AG04450 (cell line): ENCODE results near the gene SYMPK. TPM values are rescaled to one million over a fixed set of nuclear protein-coding genes. Genes with fewer than 3 reads are reported as not detected.

ENCODE experiments used
- CTCF ChIA-PET: fragments of 300-600, 350-600 bp; formaldehyde crosslinking; extraction: SDS; loops from one replicate; lab custom pipeline; 2022; ENCODE audit warnings: antibody characterized with exemption, inconsistent platforms; lab: Charles Lee
- POLR2A ChIA-PET: fragments of 350-600 bp; formaldehyde crosslinking; extraction: SDS; loops from one replicate; lab custom pipeline; 2021; ENCODE audit warnings: antibody characterized with exemption, inconsistent platforms; lab: Yijun Ruan, JAX
- DNase-seq: peaks from one replicate; pipeline ENCODE4 v3.0.0-alpha.2; 2011; ENCODE audit warnings: low read depth, low spot score
- H3K27ac ChIP-seq: one replicate; pipeline ENCODE4 v1.5.1; 2012; ENCODE audit warnings: low read depth, low read length, control low read depth
- H3K27me3 ChIP-seq: one replicate; pipeline ENCODE4 v1.6.0; 2012; ENCODE audit warnings: low read length; ENCODE audit not compliant: control insufficient read depth, insufficient read depth
- H3K4me3 ChIP-seq: 2 replicates; pipeline ENCODE4 v1.5.1; 2011; ENCODE audit warnings: mild to moderate bottlenecking, low read depth, low read length, control low read depth
- H3K9me3 ChIP-seq: 2 replicates; pipeline ENCODE4 v1.5.1; 2012; ENCODE audit warnings: low read length; ENCODE audit not compliant: control insufficient read depth, insufficient read depth
- CTCF ChIP-seq: IDR thresholded peaks from 2 replicates; pipeline ENCODE4 v1.5.1; 2011; ENCODE audit warnings: low read depth, low read length, control low read depth, inconsistent platforms
- polyA plus RNA-seq: library from polyadenylated mRNA; depleted of rRNA; stranded (reverse); fragments of >200 nt; gene quantifications from 2 replicates; pipeline ENCODE4 v1.2.3, GENCODE V29; 2011

SYMPK gene
- polyA plus RNA-seq, 1 experiment, result 63.1 TPM

GRCh38 chr19:45863335-45863839 lies 440 bp upstream of the SYMPK start:
- H3K27me3 ChIP-seq, result peaks cover 38% of the 10 kb centered on the region
- H3K27ac ChIP-seq, result no peak overlapping the region
- no peak for DNase-seq
- CTCF ChIA-PET, result interaction anchor here (1.2 to 4.2 kb wide), 6 partner anchors 13 to 214 kb away, joined by 4 to 22 read pairs (median 7); no protein-coding TSS in a partner anchor
- peaks cover 4% of the 10 kb centered on the region; the same call in 1 of the 2 replicates for H3K9me3 ChIP-seq
- peak overlapping the region; percentile 50 for H3K4me3 ChIP-seq
- POLR2A ChIA-PET, result interaction anchor here (0.6 to 1.3 kb wide), 13 partner anchors 10 to 147 kb away, joined by 3 to 8 read pairs (median 4); partner anchors contain the start of genes CCDC61, DMPK, IRF2BP1 and MYPOP
- no peak for TF ChIP-seq CTCF

GRCh38 chr19:45862271-45862563 lies 730 bp downstream of the SYMPK start:
- H3K27me3 ChIP-seq, result peaks cover 37% of the 10 kb centered on the region
- no peak for TF ChIP-seq CTCF
- H3K9me3 ChIP-seq, result peaks cover 4% of the 10 kb centered on the region; the same call in 1 of the 2 replicates
- H3K4me3 ChIP-seq, result peak overlapping the region; percentile 96
- peak overlapping the region; percentile 95 for H3K27ac ChIP-seq
- ChIA-PET CTCF (no interaction called here), POLR2A (interaction anchor here (0.7 to 1.3 kb wide), 3 partner anchors 9 to 244 kb away, joined by 4 to 6 read pairs (median 4); no protein-coding TSS in a partner anchor)
- DNase-seq, result no peak

DNA sequence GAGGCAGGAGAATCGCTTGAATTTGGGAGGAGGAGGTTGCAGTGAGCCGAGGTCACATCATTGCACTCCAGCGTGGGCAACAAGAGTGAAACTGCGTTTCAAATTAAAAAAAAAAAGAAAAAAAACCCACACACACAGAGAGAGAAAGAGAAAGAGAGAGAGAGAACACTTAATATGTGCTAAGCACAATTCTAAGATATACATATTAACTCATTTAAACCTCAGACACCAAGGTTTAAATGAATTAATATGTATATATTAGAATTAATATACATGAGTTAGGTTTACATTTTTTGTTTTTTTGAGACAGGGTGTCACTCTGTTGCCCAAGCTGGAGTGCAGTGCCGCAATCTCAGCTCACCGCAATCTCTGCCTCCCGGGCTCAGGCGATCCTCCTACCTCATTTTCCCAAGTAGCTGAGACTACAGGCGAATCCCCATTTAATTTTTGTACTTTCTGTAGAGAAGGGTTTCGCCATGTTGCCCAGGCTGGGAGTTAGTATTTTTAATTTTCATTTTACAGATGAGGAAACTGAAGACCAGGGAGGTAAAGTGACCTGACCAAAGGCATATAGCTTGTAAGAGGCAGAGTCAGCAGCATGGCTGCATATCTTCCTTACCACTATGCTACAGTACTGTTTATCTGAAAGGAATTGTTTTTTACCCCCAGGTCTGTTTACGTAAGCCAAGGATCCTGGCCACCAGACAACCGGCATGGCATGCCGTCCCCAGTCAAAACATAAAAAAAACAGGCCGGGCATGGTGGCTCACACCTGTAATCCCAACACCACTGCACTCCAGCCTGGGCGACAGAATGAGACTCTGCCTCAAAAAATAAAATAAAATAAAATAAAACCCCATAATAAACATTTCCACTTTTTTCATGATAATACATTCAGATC lies 2.3 kb downstream of the SYMPK start:
- H3K4me3 ChIP-seq, result no peak overlapping the region
- no peak for TF ChIP-seq CTCF
- peaks cover 22% of the 10 kb centered on the region for H3K27me3 ChIP-seq
- DNase-seq, result no peak
- H3K27ac ChIP-seq, result no peak overlapping the region
- ChIA-PET CTCF (interaction anchor here (1.1 kb wide), 1 partner anchor 44 kb away, joined by 6 read pairs; no protein-coding TSS in a partner anchor), POLR2A (no interaction called here)
- H3K9me3 ChIP-seq, result peaks cover 4% of the 10 kb centered on the region; the same call in 1 of the 2 replicates

GRCh38 chr19:45854167-45854778 lies 8.7 kb downstream of the SYMPK start:
- ChIA-PET POLR2A (interaction anchor here (1.4 kb wide), 1 partner anchor 9 kb away, joined by 4 read pairs; the partner anchor contains the start of gene SYMPK), CTCF (interaction anchor here (0.6 to 2.1 kb wide), 2 partner anchors 37 to 38 kb away, joined by 4 to 12 read pairs; no protein-coding TSS in a partner anchor)
- no peak for TF ChIP-seq CTCF
- no peak overlapping the region for H3K27ac ChIP-seq
- no peaks in the 10 kb centered on the region for H3K9me3 ChIP-seq
- no peak overlapping the region for H3K4me3 ChIP-seq
- H3K27me3 ChIP-seq, result no peaks in the 10 kb centered on the region
- DNase-seq, result no peak
